ENCODE results near the gene LRFN3. TPM values are rescaled to one million over a fixed set of nuclear protein-coding genes. Genes with fewer than 3 reads are reported as not detected.
"Not testable (repeated sequence)": the region's sequence is repeated elsewhere in the genome, so short reads cannot be mapped to it uniquely, and the experiment has no call there.

LRFN3 gene
- total RNA-seq, 2 experiments from 2014 or later = 10.7 to 12.4 TPM

GRCh38 chr19:35949131-35949530 lies 13.0 kb downstream of the LRFN3 start:
- POLR2A ChIA-PET = interaction anchor here (0.7 kb wide), 1 partner anchor 42 kb away, joined by 3 read pairs; no protein-coding TSS in a partner anchor
- no peaks in the 10 kb centered on the region for H3K9me3 Mint-ChIP-seq
- H3K36me3 Mint-ChIP-seq = peaks cover 3% of the 10 kb centered on the region
- no peaks in the 10 kb centered on the region for H3K27me3 Mint-ChIP-seq
- ATAC-seq (ENCODE audit: low read depth) = no peak
- H3K27ac Mint-ChIP-seq = peak overlapping the region; percentile 26
- H3K4me3 Mint-ChIP-seq = no peak overlapping the region
- peaks cover 21% of the 10 kb centered on the region for H3K4me1 Mint-ChIP-seq
- DNase-seq = no peak

DNA sequence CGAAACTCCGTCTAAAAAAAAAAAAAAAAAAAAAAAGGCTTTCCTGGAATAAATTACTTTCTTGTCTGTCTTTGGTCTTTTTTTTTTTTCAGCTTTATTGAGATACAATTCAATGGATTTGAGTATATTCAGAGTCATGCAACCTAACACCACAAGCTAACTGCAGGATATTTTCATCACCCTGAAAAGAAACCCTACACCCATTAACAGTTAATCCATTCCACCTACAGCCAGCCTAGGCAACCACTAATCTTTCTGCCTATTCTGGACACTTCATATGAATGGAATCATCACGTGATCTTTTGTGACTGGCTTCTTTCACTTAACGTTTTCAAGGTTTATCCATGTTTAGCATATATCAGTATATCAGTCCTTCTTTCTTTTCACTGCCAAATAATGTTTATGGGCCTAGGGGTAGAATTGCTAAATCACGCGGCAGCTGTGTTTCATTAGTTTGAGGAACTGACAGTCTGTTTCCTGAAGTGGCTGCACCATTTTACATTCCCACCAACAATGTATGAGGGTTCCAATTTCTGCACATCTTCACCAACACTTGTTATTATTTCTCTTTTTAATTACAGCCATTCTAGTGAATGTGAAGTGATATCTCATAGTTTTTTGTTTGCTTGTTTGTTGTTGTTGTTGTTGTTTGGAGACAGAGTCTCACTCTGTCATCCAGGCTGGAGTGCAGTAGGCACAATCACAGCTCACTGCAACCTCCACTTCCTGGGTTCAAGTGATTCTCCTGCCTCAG lies 19.9 kb downstream of the LRFN3 start:
- Mint-ChIP-seq H3K36me3 (peaks cover 3% of the 10 kb centered on the region), H3K9me3 (no peaks in the 10 kb centered on the region), H3K4me1 (peaks cover 25% of the 10 kb centered on the region), H3K27me3 (peaks cover 21% of the 10 kb centered on the region), H3K27ac (no peak overlapping the region), H3K4me3 (no peak overlapping the region)
- ATAC-seq (ENCODE audit: low read depth) (no peak), DNase-seq (no peak)
- POLR2A ChIA-PET = interaction anchor here (0.9 kb wide), 1 partner anchor 58 kb away, joined by 4 read pairs; the partner anchor contains the start of gene ALKBH6

- DNase-seq; H3K36me3 Mint-ChIP-seq; H3K27ac Mint-ChIP-seq; H3K9me3 Mint-ChIP-seq; ATAC-seq (ENCODE audit: low read depth); H3K4me3 Mint-ChIP-seq: not testable (repeated sequence)
- POLR2A ChIA-PET = interaction anchor here (0.6 kb wide), 2 partner anchors 57 to 1061 kb away, joined by 4 read pairs; no protein-coding TSS in a partner anchor
- Mint-ChIP-seq H3K27me3 (peaks cover 23% of the 10 kb centered on the region), H3K4me1 (peaks cover 24% of the 10 kb centered on the region)
These were observed 21.2 kb downstream of the LRFN3 start for GRCh38 chr19:35957411-35957810.

- POLR2A ChIA-PET = interaction anchor here (0.7 to 1.3 kb wide), 6 partner anchors 21 to 311 kb away, joined by 3 to 5 read pairs (median 3); partner anchors contain the start of genes ALKBH6, COX6B1, SYNE4 and THAP8
These were observed 22.5 kb downstream of the LRFN3 start for GRCh38 chr19:35958660-35959039.

GRCh38 chr19:35959040-35959967 lies 23.1 kb downstream of the LRFN3 start:
- DNase-seq = peak; percentile 75

More at GRCh38 chr19:35958660-35959039, 22.5 kb downstream of the LRFN3 start:
- H3K4me3 Mint-ChIP-seq = peak overlapping the region; percentile 72
- H3K36me3 Mint-ChIP-seq = peaks cover 1% of the 10 kb centered on the region
- H3K27ac Mint-ChIP-seq = no peak overlapping the region
- H3K4me1 Mint-ChIP-seq = peaks cover 13% of the 10 kb centered on the region
- DNase-seq (no peak), ATAC-seq (ENCODE audit: low read depth) (no peak)
- peaks cover 25% of the 10 kb centered on the region for H3K27me3 Mint-ChIP-seq
- no peaks in the 10 kb centered on the region for H3K9me3 Mint-ChIP-seq

GRCh38 chr19:35959968-35960320 lies 23.8 kb downstream of the LRFN3 start:
- H3K9me3 Mint-ChIP-seq = no peaks in the 10 kb centered on the region
- POLR2A ChIA-PET = interaction anchor here (1.3 kb wide), 1 partner anchor 54 kb away, joined by 4 read pairs; the partner anchor contains the start of gene ALKBH6
- ATAC-seq (ENCODE audit: low read depth) (no peak), DNase-seq (no peak)
- no peaks in the 10 kb centered on the region for H3K36me3 Mint-ChIP-seq
- H3K4me1 Mint-ChIP-seq = peaks cover 6% of the 10 kb centered on the region
- H3K27ac Mint-ChIP-seq = no peak overlapping the region
- peaks cover 25% of the 10 kb centered on the region for H3K27me3 Mint-ChIP-seq
- H3K4me3 Mint-ChIP-seq = no peak overlapping the region

More at GRCh38 chr19:35959040-35959967, 23.1 kb downstream of the LRFN3 start:
- H3K4me3 Mint-ChIP-seq = peak overlapping the region; percentile 47
- POLR2A ChIA-PET = interaction anchor here (1.0 to 1.3 kb wide), 4 partner anchors 55 to 312 kb away, joined by 3 to 4 read pairs (median 3); partner anchors contain the start of genes ALKBH6, COX6B1 and THAP8
- H3K27ac Mint-ChIP-seq = no peak overlapping the region
- H3K4me1 Mint-ChIP-seq = peaks cover 7% of the 10 kb centered on the region
- H3K36me3 Mint-ChIP-seq = no peaks in the 10 kb centered on the region
- no peaks in the 10 kb centered on the region for H3K9me3 Mint-ChIP-seq
- H3K27me3 Mint-ChIP-seq = peaks cover 25% of the 10 kb centered on the region
- ATAC-seq (ENCODE audit: low read depth) = peak; percentile 91

- no peak for ATAC-seq (ENCODE audit: low read depth)
- POLR2A ChIA-PET = no interaction called here
- no peak overlapping the region for H3K27ac Mint-ChIP-seq
- no peaks in the 10 kb centered on the region for H3K36me3 Mint-ChIP-seq
- no peak overlapping the region for H3K4me3 Mint-ChIP-seq
- H3K4me1 Mint-ChIP-seq = peaks cover 4% of the 10 kb centered on the region
- H3K9me3 Mint-ChIP-seq = no peaks in the 10 kb centered on the region
- peaks cover 25% of the 10 kb centered on the region for H3K27me3 Mint-ChIP-seq
- no peak for DNase-seq
These were observed 24.3 kb downstream of the LRFN3 start for GRCh38 chr19:35960432-35960972.

DNA sequence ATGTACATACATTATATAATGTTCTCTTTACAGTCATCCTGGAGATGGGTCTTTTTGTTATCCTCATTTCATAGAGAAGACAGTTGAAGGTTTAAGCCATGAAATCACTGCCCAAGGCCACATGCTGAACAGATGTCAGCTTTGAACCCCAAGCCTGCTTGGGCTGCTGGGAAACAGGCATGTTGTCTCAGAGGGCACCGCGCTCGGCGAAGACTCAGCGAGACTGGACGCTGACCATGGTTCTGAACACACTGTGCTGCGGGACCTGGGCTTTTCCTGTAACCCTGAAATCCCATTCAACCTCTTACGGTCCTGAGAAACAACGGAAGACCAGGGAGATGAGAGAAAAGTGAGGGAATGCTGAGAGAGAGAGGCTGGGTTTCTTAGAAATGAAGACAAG lies 27.3 kb downstream of the LRFN3 start:
- POLR2A ChIA-PET = no interaction called here
- no peaks in the 10 kb centered on the region for H3K9me3 Mint-ChIP-seq
- peaks cover 17% of the 10 kb centered on the region for H3K27me3 Mint-ChIP-seq
- H3K36me3 Mint-ChIP-seq = no peaks in the 10 kb centered on the region
- ATAC-seq (ENCODE audit: low read depth) (no peak), DNase-seq (peak; percentile 63)
- H3K4me1 Mint-ChIP-seq = peaks cover 5% of the 10 kb centered on the region
- H3K4me3 Mint-ChIP-seq = no peak overlapping the region
- H3K27ac Mint-ChIP-seq = no peak overlapping the region

- Mint-ChIP-seq H3K27me3 (peaks cover 4% of the 10 kb centered on the region), H3K4me1 (peaks cover 4% of the 10 kb centered on the region), H3K4me3 (no peak overlapping the region), H3K27ac (no peak overlapping the region), H3K36me3 (no peaks in the 10 kb centered on the region), H3K9me3 (no peaks in the 10 kb centered on the region)
- ATAC-seq (ENCODE audit: low read depth) = no peak
- POLR2A ChIA-PET = interaction anchor here (0.6 kb wide), 1 partner anchor 132 kb away, joined by 3 read pairs; no protein-coding TSS in a partner anchor
- no peak for DNase-seq
These were observed 30.6 kb downstream of the LRFN3 start for GRCh38 chr19:35966771-35967170.

DNA sequence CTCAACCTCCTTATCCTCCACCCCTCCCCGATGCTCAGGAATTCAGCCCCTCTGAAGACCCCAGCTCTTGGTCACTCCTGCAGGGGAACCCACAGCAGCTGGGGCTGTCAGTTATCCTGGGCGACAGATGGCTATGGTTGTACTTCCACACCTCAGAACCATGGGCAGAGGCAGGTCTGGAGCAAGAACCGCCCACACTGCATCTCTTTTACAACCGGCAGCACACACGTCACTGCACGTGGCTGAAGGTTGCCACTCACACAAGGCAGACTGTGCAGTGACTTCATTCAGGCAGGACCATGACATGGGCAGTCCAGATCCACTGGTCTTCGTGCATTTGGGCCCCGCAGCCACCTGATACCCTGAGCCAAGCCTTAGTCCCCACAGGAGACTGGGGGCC lies 37.3 kb downstream of the LRFN3 start:
- peaks cover 2% of the 10 kb centered on the region for H3K4me1 Mint-ChIP-seq
- POLR2A ChIA-PET = no interaction called here
- H3K27me3 Mint-ChIP-seq = peaks cover 10% of the 10 kb centered on the region
- H3K4me3 Mint-ChIP-seq = no peak overlapping the region
- H3K9me3 Mint-ChIP-seq = no peaks in the 10 kb centered on the region
- no peaks in the 10 kb centered on the region for H3K36me3 Mint-ChIP-seq
- no peak overlapping the region for H3K27ac Mint-ChIP-seq
- DNase-seq = no peak
- ATAC-seq (ENCODE audit: low read depth) = no peak

- no peaks in the 10 kb centered on the region for H3K9me3 Mint-ChIP-seq
- POLR2A ChIA-PET = interaction anchor here (0.5 kb wide), 1 partner anchor 123 kb away, joined by 3 read pairs; no protein-coding TSS in a partner anchor
- H3K36me3 Mint-ChIP-seq = no peaks in the 10 kb centered on the region
- H3K4me1 Mint-ChIP-seq = no peaks in the 10 kb centered on the region
- peak; percentile 50 for ATAC-seq (ENCODE audit: low read depth)
- no peak overlapping the region for H3K27ac Mint-ChIP-seq
- peaks cover 10% of the 10 kb centered on the region for H3K27me3 Mint-ChIP-seq
- DNase-seq = no peak
- no peak overlapping the region for H3K4me3 Mint-ChIP-seq
These were observed 39.5 kb downstream of the LRFN3 start for GRCh38 chr19:35975608-35976214.

DNA sequence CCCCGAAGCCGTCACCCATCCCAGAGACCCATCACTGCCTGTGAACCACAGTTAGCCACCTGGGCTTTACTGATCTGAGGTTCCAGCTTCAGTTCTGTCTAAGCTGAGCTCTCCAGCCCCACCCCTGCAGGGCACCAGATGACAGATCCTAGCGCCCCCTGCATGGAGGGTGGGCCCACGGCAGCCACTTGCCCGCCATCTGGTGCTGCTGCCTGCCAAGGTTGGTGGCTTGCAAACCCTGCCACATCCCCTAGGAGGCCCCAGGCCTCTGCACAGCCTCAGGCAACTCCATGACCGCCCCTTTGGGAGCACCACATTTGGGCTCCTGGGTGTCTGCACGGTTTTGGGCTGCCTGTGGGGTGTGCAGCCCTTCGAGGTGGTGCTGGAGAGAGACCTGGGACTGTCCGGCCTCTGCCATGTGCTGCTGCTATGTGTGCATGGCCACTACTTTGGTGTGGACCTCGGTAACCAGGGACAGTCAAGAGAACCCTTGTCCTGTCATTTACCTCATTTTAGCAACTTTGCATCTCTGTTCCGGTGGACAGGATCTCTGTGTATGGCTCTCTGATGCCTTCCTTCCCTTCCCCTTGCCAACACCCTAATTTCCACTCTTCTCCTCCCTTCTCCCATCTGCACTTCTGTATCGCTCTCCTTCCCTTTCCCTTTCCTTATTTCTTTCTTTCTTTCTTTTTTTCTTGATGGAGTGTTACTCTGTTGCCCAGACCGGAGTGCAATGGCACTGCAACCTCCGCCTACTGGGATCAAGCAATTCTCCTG lies 41.5 kb downstream of the LRFN3 start:
- H3K9me3 Mint-ChIP-seq = no peaks in the 10 kb centered on the region
- H3K4me1 Mint-ChIP-seq = no peaks in the 10 kb centered on the region
- no peak for DNase-seq
- no peak overlapping the region for H3K27ac Mint-ChIP-seq
- POLR2A ChIA-PET = no interaction called here
- ATAC-seq (ENCODE audit: low read depth) = peak; percentile 71
- no peak overlapping the region for H3K4me3 Mint-ChIP-seq
- no peaks in the 10 kb centered on the region for H3K36me3 Mint-ChIP-seq
- peaks cover 6% of the 10 kb centered on the region for H3K27me3 Mint-ChIP-seq

Data from activated naive CD8-positive, alpha-beta T cell treated with anti-CD3 and anti-CD28 coated beads, Interleukin-2, amount 10 ng/mL, durations not matched to agents 7 days and 5 days (primary cell).